Fibroblast of lung (primary cell): Measurements from ENCODE around the gene FTO. TPM values are rescaled to one million over a fixed set of nuclear protein-coding genes. Genes with fewer than 3 reads are reported as not detected.

Experiments used
- DNase-seq, 2 donors: peaks; one replicate each; pipeline versions ENCODE4 v3.0.0 to v3.0.0-alpha.2; 2010; ENCODE audit warnings: low read depth in 2 of 2
- H2AFZ ChIP-seq: 2 replicates; pipeline ENCODE4 v1.5.1; 2012; ENCODE audit warnings: low read length, control low read depth, inconsistent platforms
- H3K27ac ChIP-seq: 2 replicates; pipeline ENCODE4 v1.5.1; 2011; ENCODE audit warnings: low read length, control low read depth; ENCODE audit not compliant: insufficient read depth
- H3K27me3 ChIP-seq: 2 replicates; pipeline ENCODE4 v1.5.1; 2011; ENCODE audit warnings: mild to moderate bottlenecking, low read length; ENCODE audit not compliant: control insufficient read depth, insufficient read depth
- H3K36me3 ChIP-seq: 2 replicates; pipeline ENCODE4 v1.5.1; 2011; ENCODE audit warnings: low read length; ENCODE audit not compliant: control insufficient read depth, insufficient read depth
- H3K4me1 ChIP-seq: 2 replicates; pipeline ENCODE4 v1.5.1; 2011; ENCODE audit warnings: low read length; ENCODE audit not compliant: control insufficient read depth, insufficient read depth; ENCODE audit errors: extremely low read depth
- H3K4me2 ChIP-seq: 2 replicates; pipeline ENCODE4 v1.5.1; 2011; ENCODE audit warnings: low read length, control low read depth; ENCODE audit not compliant: insufficient read depth; ENCODE audit errors: extremely low read depth
- H3K4me3 ChIP-seq, 4 experiments: fragments of 200-600 bp in 1 of 4; sonication (generic) in 1 of 4; replicated peaks in 1 of 4; 2 replicates each; pipeline ENCODE4 v1.5.1; 2011 to 2016; ENCODE audit warnings: low read length in 4 of 4, low read depth in 3 of 4, mild to moderate bottlenecking in 3 of 4, control low read depth in 2 of 4, inconsistent platforms in 1 of 4, mixed read lengths in 1 of 4; ENCODE audit not compliant: insufficient read depth in 1 of 4; ENCODE audit errors: control extremely low read depth in 1 of 4
- H3K79me2 ChIP-seq: 2 replicates; pipeline ENCODE4 v1.5.1; 2012; ENCODE audit warnings: mild to moderate bottlenecking, low read length, inconsistent platforms; ENCODE audit not compliant: control insufficient read depth, insufficient read depth
- H3K9ac ChIP-seq: 2 replicates; pipeline ENCODE4 v1.5.1; 2011; ENCODE audit warnings: mild to moderate bottlenecking, low read length, control low read depth; ENCODE audit not compliant: insufficient read depth
- H3K9me3 ChIP-seq: 2 replicates; pipeline ENCODE4 v1.5.1; 2012; ENCODE audit warnings: low read depth, low read length; ENCODE audit not compliant: control insufficient read depth, insufficient read depth
- H4K20me1 ChIP-seq: 2 replicates; pipeline ENCODE4 v1.5.1; 2011; ENCODE audit warnings: low read length; ENCODE audit not compliant: control insufficient read depth, insufficient read depth; ENCODE audit errors: extremely low read depth
- CTCF ChIP-seq, 2 donors: IDR thresholded peaks in 1 of 2; conservative IDR thresholded peaks in 1 of 2; 1 replicate in 1 of 2; 2 replicates in 1 of 2; pipeline ENCODE4 v1.5.1; 2011 to 2012; ENCODE audit warnings: low read length in 2 of 2, control low read depth in 1 of 2, inconsistent platforms in 1 of 2, low read depth in 1 of 2, mild to moderate bottlenecking in 1 of 2
- EZH2 ChIP-seq: IDR thresholded peaks from 2 replicates; pipeline ENCODE4 v1.5.1; 2012; ENCODE audit warnings: low read length, control low read depth, mild to moderate bottlenecking; ENCODE audit errors: missing control alignments
- polyA plus RNA-seq, 2 donors: library from polyadenylated mRNA; depleted of rRNA in 1 of 2; stranded (reverse) in 1 of 2; unstranded in 1 of 2; fragments of >200 nt; gene quantifications; 2 replicates each; pipeline ENCODE4 v1.2.1, GENCODE V29; 2011 to 2012; ENCODE audit warnings: missing spikeins in 1 of 2
- total RNA-seq: library from RNA; depleted of rRNA; stranded (reverse); fragments of >200 nt; gene quantifications from 2 replicates; pipeline ENCODE4 v1.2.1, GENCODE V29; 2014

FTO gene
- total and polyA plus RNA-seq, 2 donors (not counting 1 experiment from before 2014, with no cell fraction given): 61.1 to 97.6 TPM

- H3K27me3 ChIP-seq: no peaks in the 10 kb centered on the region
- H3K9me3 ChIP-seq: no peaks in the 10 kb centered on the region
- no peaks in the 10 kb centered on the region for H4K20me1 ChIP-seq
- TF ChIP-seq CTCF (conservative IDR thresholded peaks at IDR 0.05 in 1 of 2, IDR thresholded peaks at IDR 0.05 in 1 of 2; ENCODE audit: low read depth in 1 of 2, low read length in 2 of 2): no peak
- TF ChIP-seq EZH2: no peak
- no peak overlapping the region for H3K4me2 ChIP-seq
- H3K9ac ChIP-seq: no peak overlapping the region
- no peak overlapping the region for H3K27ac ChIP-seq
- peaks cover 6% of the 10 kb centered on the region for H3K79me2 ChIP-seq
- no peak overlapping the region for H2AFZ ChIP-seq
- H3K4me1 ChIP-seq: peaks cover 2% of the 10 kb centered on the region
- H3K36me3 ChIP-seq: no peaks in the 10 kb centered on the region
- H3K4me3 ChIP-seq: no peak overlapping the region
- DNase-seq: peak in 1 of 2 donors; percentile 84
Observed at GRCh38 chr16:53745086-53745485, 41.1 kb downstream of the FTO start.

- TF ChIP-seq EZH2: no peak
- no peak for TF ChIP-seq CTCF (conservative IDR thresholded peaks at IDR 0.05 in 1 of 2, IDR thresholded peaks at IDR 0.05 in 1 of 2; ENCODE audit: low read depth in 1 of 2, low read length in 2 of 2)
- Histone ChIP-seq H3K36me3 (no peaks in the 10 kb centered on the region), H3K9ac (no peak overlapping the region), H3K79me2 (peaks cover 6% of the 10 kb centered on the region), H3K9me3 (no peaks in the 10 kb centered on the region), H3K4me2 (no peak overlapping the region), H3K27me3 (no peaks in the 10 kb centered on the region), H3K4me1 (peaks cover 2% of the 10 kb centered on the region), H4K20me1 (no peaks in the 10 kb centered on the region), H3K27ac (no peak overlapping the region), H2AFZ (no peak overlapping the region), H3K4me3 (no peak overlapping the region)
- DNase-seq: peak; percentile 21 to 71
Observed at GRCh38 chr16:53745753-53746266, 41.9 kb downstream of the FTO start.

GRCh38 chr16:53752560-53752959, 48.6 kb downstream of the FTO start:
- DNase-seq: no peak
- no peak overlapping the region for H3K4me2 ChIP-seq
- H3K4me3 ChIP-seq: no peak overlapping the region
- H3K36me3 ChIP-seq: no peaks in the 10 kb centered on the region
- H3K27me3 ChIP-seq: no peaks in the 10 kb centered on the region
- no peak for TF ChIP-seq EZH2
- no peak for TF ChIP-seq CTCF (conservative IDR thresholded peaks at IDR 0.05 in 1 of 2, IDR thresholded peaks at IDR 0.05 in 1 of 2; ENCODE audit: low read depth in 1 of 2, low read length in 2 of 2)
- no peak overlapping the region for H3K27ac ChIP-seq
- H3K79me2 ChIP-seq: peaks cover 2% of the 10 kb centered on the region
- H4K20me1 ChIP-seq: no peaks in the 10 kb centered on the region
- no peaks in the 10 kb centered on the region for H3K9me3 ChIP-seq
- no peak overlapping the region for H3K9ac ChIP-seq
- H3K4me1 ChIP-seq: no peaks in the 10 kb centered on the region
- no peak overlapping the region for H2AFZ ChIP-seq
